Osteocyte (in vitro differentiated cells): ENCODE measurements around the gene CACNA2D2. TPM values are rescaled to one million over a fixed set of nuclear protein-coding genes. Genes with fewer than 3 reads are reported as not detected.

Experiments used
- DNase-seq: peaks from one replicate; pipeline ENCODE4 v3.0.0; 2021; ENCODE audit warnings: mixed read lengths; ENCODE audit not compliant: unreplicated experiment; ENCODE audit errors: extremely low spot score
- H3K27ac Mint-ChIP-seq: one replicate; pipeline ENCODE4 v1.8.0; 2021; ENCODE audit warnings: mild to moderate bottlenecking, mixed read lengths; ENCODE audit not compliant: unreplicated experiment
- H3K27me3 Mint-ChIP-seq: one replicate; pipeline ENCODE4 v1.8.0; 2021; ENCODE audit warnings: mixed read lengths; ENCODE audit not compliant: unreplicated experiment
- H3K36me3 Mint-ChIP-seq: one replicate; pipeline ENCODE4 v1.8.0; 2021; ENCODE audit warnings: mixed read lengths; ENCODE audit not compliant: unreplicated experiment
- H3K4me1 Mint-ChIP-seq: one replicate; pipeline ENCODE4 v1.8.0; 2021; ENCODE audit warnings: mixed read lengths; ENCODE audit not compliant: unreplicated experiment
- H3K4me3 Mint-ChIP-seq: one replicate; pipeline ENCODE4 v1.8.0; 2021; ENCODE audit warnings: mild to moderate bottlenecking, moderate library complexity, mixed read lengths; ENCODE audit not compliant: unreplicated experiment
- H3K9me3 Mint-ChIP-seq: one replicate; pipeline ENCODE4 v1.8.0; 2021; ENCODE audit warnings: mixed read lengths; ENCODE audit not compliant: unreplicated experiment
- total RNA-seq: library from RNA; stranded (reverse); gene quantifications from 2 replicates; pipeline ENCODE4 v1.2.1, GENCODE V29; 2021
- TF ChIP-seq, protein P1 (sequence below): fragments of 200-600 bp; sonication (generic); IDR thresholded peaks from 2 replicates; pipeline ENCODE4 v1.5.0; 2021; ENCODE audit warnings: antibody characterized with exemption, mild to moderate bottlenecking, moderate library complexity

The CACNA2D2 gene
- total RNA-seq, 1 donor from 2014 or later, result 0.27 TPM

DNA sequence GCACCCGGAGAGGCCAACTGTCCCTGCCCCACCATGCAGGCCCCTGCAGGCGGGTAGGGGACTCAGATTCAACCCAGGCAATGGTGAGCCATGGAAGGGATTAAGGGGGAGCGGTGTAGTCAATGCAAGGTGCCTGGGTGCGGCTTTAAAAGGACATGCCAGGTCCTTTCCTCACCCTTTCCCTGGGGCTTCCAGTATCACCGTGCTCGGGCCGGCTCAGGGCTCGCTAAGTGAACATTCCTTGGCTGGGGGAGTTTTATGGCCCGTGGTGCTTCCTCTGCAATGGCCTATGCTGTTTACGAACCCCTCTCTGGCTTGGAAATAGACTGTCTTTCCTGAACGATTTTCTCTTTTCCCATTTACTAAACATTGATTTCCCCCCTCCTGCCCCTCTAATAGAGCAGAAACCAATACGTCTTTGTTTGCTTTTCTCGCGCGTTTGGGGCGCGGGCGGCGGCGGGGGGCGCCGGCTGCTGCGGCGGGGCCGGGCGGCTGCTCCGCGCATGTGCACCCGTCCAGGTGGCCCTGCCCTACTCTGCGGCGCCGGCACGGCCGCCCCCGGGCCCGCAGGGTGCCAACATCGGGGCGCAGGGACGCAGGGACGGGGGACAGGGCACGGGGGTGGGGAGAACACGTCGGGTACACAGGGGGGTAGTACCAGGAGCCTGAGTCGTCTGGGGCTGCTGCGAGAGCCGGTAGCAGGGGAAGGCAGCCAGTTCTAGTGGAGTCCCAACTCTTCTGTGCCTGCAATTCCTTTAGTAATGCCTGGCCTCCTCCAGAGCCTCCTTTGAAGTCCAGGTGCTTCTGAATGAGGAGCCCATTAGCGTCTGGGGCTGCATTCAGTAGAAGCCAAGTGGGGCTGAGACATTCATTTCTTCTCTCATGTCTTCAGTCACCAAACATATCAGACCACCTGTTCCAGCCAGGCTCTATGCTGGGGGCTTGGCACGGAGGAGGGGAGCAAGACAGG is 26.9 kb upstream of the CACNA2D2 start:
- Mint-ChIP-seq H3K9me3 (no peaks in the 10 kb centered on the region), H3K4me1 (peaks cover 20% of the 10 kb centered on the region), H3K27ac (no peak overlapping the region), H3K36me3 (no peaks in the 10 kb centered on the region), H3K4me3 (no peak overlapping the region), H3K27me3 (peaks cover 11% of the 10 kb centered on the region)
- no peak for DNase-seq
- TF ChIP-seq, protein P1, sequence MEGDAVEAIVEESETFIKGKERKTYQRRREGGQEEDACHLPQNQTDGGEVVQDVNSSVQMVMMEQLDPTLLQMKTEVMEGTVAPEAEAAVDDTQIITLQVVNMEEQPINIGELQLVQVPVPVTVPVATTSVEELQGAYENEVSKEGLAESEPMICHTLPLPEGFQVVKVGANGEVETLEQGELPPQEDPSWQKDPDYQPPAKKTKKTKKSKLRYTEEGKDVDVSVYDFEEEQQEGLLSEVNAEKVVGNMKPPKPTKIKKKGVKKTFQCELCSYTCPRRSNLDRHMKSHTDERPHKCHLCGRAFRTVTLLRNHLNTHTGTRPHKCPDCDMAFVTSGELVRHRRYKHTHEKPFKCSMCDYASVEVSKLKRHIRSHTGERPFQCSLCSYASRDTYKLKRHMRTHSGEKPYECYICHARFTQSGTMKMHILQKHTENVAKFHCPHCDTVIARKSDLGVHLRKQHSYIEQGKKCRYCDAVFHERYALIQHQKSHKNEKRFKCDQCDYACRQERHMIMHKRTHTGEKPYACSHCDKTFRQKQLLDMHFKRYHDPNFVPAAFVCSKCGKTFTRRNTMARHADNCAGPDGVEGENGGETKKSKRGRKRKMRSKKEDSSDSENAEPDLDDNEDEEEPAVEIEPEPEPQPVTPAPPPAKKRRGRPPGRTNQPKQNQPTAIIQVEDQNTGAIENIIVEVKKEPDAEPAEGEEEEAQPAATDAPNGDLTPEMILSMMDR, result no peak

GRCh38 chr3:50525987-50526386 is 22.6 kb upstream of the CACNA2D2 start:
- Mint-ChIP-seq H3K4me1 (peaks cover 2% of the 10 kb centered on the region), H3K4me3 (no peak overlapping the region), H3K9me3 (no peaks in the 10 kb centered on the region), H3K27me3 (peaks cover 25% of the 10 kb centered on the region), H3K36me3 (no peaks in the 10 kb centered on the region), H3K27ac (no peak overlapping the region)
- TF ChIP-seq, protein P1, result no peak
- DNase-seq, result no peak

GRCh38 chr3:50525191-50525910 is 21.9 kb upstream of the CACNA2D2 start:
- Mint-ChIP-seq H3K4me1 (peaks cover 6% of the 10 kb centered on the region), H3K27ac (no peak overlapping the region), H3K9me3 (no peaks in the 10 kb centered on the region), H3K36me3 (no peaks in the 10 kb centered on the region), H3K27me3 (peaks cover 31% of the 10 kb centered on the region), H3K4me3 (no peak overlapping the region)
- TF ChIP-seq, protein P1, result no peak
- DNase-seq, result no peak

GRCh38 chr3:50524746-50525145 is 21.3 kb upstream of the CACNA2D2 start:
- Mint-ChIP-seq H3K9me3 (no peaks in the 10 kb centered on the region), H3K4me3 (no peak overlapping the region), H3K36me3 (no peaks in the 10 kb centered on the region), H3K4me1 (peaks cover 6% of the 10 kb centered on the region), H3K27ac (no peak overlapping the region), H3K27me3 (peaks cover 31% of the 10 kb centered on the region)
- TF ChIP-seq, protein P1, result no peak
- no peak for DNase-seq
